ENCODE results near the gene IP6K1.
"Not testable (repeated sequence)": the region's sequence is repeated elsewhere in the genome, so short reads cannot be mapped to it uniquely, and the experiment has no call there.

The IP6K1 gene

GRCh38 chr3:49781415-49782199, 4.7 kb downstream of the IP6K1 start:
- Histone ChIP-seq H3K9me3 (ENCODE audit: severe bottlenecking) (no peaks in the 10 kb centered on the region), H3K4me1 (ENCODE audit: insufficient read depth, poor library complexity, severe bottlenecking) (peaks cover 7% of the 10 kb centered on the region), H3K36me3 (ENCODE audit: low read depth) (peaks cover 45% of the 10 kb centered on the region), H3K4me3 (ENCODE audit: severe bottlenecking) (no peak overlapping the region), H3K27ac (ENCODE audit: poor library complexity, severe bottlenecking) (no peak overlapping the region), H3K27me3 (ENCODE audit: insufficient read depth, poor library complexity, severe bottlenecking) (no peaks in the 10 kb centered on the region)
- no peak for DNase-seq (ENCODE audit: low spot score)
- ATAC-seq (ENCODE audit: low read depth), result no peak
- TF ChIP-seq CTCF (IDR thresholded peaks at IDR 0.05; ENCODE audit: poor library complexity, severe bottlenecking), result no peak

- not testable (repeated sequence) for DNase-seq (ENCODE audit: low spot score); H3K4me1 ChIP-seq (ENCODE audit: insufficient read depth, poor library complexity, severe bottlenecking); H3K27ac ChIP-seq (ENCODE audit: poor library complexity, severe bottlenecking); H3K9me3 ChIP-seq (ENCODE audit: severe bottlenecking); H3K4me3 ChIP-seq (ENCODE audit: severe bottlenecking); H3K27me3 ChIP-seq (ENCODE audit: insufficient read depth, poor library complexity, severe bottlenecking); ATAC-seq (ENCODE audit: low read depth)
- H3K36me3 ChIP-seq (ENCODE audit: low read depth), result peaks cover 45% of the 10 kb centered on the region
Measured at GRCh38 chr3:49780975-49781365, 5.4 kb downstream of the IP6K1 start.

GRCh38 chr3:49780080-49780974, 6.0 kb downstream of the IP6K1 start:
- Histone ChIP-seq H3K36me3 (ENCODE audit: low read depth) (peaks cover 44% of the 10 kb centered on the region), H3K9me3 (ENCODE audit: severe bottlenecking) (no peaks in the 10 kb centered on the region), H3K27ac (ENCODE audit: poor library complexity, severe bottlenecking) (no peak overlapping the region), H3K4me3 (ENCODE audit: severe bottlenecking) (no peak overlapping the region), H3K4me1 (ENCODE audit: insufficient read depth, poor library complexity, severe bottlenecking) (peaks cover 5% of the 10 kb centered on the region), H3K27me3 (ENCODE audit: insufficient read depth, poor library complexity, severe bottlenecking) (no peaks in the 10 kb centered on the region)
- no peak for TF ChIP-seq CTCF (IDR thresholded peaks at IDR 0.05; ENCODE audit: poor library complexity, severe bottlenecking)
- DNase-seq (ENCODE audit: low spot score) (no peak), ATAC-seq (ENCODE audit: low read depth) (no peak)

GRCh38 chr3:49779358-49780079, 6.8 kb downstream of the IP6K1 start:
- DNase-seq (ENCODE audit: low spot score) (no peak), ATAC-seq (ENCODE audit: low read depth) (no peak)
- Histone ChIP-seq H3K9me3 (ENCODE audit: severe bottlenecking) (no peaks in the 10 kb centered on the region), H3K4me1 (ENCODE audit: insufficient read depth, poor library complexity, severe bottlenecking) (no peaks in the 10 kb centered on the region), H3K27me3 (ENCODE audit: insufficient read depth, poor library complexity, severe bottlenecking) (no peaks in the 10 kb centered on the region), H3K27ac (ENCODE audit: poor library complexity, severe bottlenecking) (no peak overlapping the region), H3K4me3 (ENCODE audit: severe bottlenecking) (no peak overlapping the region), H3K36me3 (ENCODE audit: low read depth) (peaks cover 44% of the 10 kb centered on the region)
- TF ChIP-seq CTCF (IDR thresholded peaks at IDR 0.05; ENCODE audit: poor library complexity, severe bottlenecking), result no peak

GRCh38 chr3:49776101-49776500, 10.2 kb downstream of the IP6K1 start:
- H3K27me3 ChIP-seq (ENCODE audit: insufficient read depth, poor library complexity, severe bottlenecking); H3K4me3 ChIP-seq (ENCODE audit: severe bottlenecking); DNase-seq (ENCODE audit: low spot score); H3K27ac ChIP-seq (ENCODE audit: poor library complexity, severe bottlenecking); ATAC-seq (ENCODE audit: low read depth); H3K4me1 ChIP-seq (ENCODE audit: insufficient read depth, poor library complexity, severe bottlenecking); H3K9me3 ChIP-seq (ENCODE audit: severe bottlenecking): not testable (repeated sequence)
- peaks cover 33% of the 10 kb centered on the region for H3K36me3 ChIP-seq (ENCODE audit: low read depth)

Data from RWPE2 (cell line).